OCI-LY1 (cell line): ENCODE data around the gene LIPT1.

Source experiments
- H2AFZ ChIP-seq: fragments of 200-600 bp; sonication (generic), shearing (Covaris generic); 2 replicates; pipeline ENCODE4 v1.6.0; 2014; ENCODE audit warnings: antibody characterized with exemption, mild to moderate bottlenecking, low read length
- H3F3A ChIP-seq: fragments of 200-600 bp; sonication (generic), shearing (Covaris generic); 2 replicates; pipeline ENCODE4 v1.6.0; 2014; ENCODE audit warnings: mild to moderate bottlenecking, antibody characterized with exemption, low read length, moderate library complexity; ENCODE audit not compliant: insufficient read depth
- H3K27ac ChIP-seq: fragments of 200-600 bp; sonication (generic); 2 replicates; pipeline ENCODE4 v1.5.1; 2014; ENCODE audit warnings: low read length, mixed run types, mild to moderate bottlenecking, low read depth; ENCODE audit not compliant: poor library complexity, severe bottlenecking
- H3K27me3 ChIP-seq: fragments of 200-600 bp; sonication (generic); 2 replicates; pipeline ENCODE4 v1.6.0; 2014; ENCODE audit warnings: antibody characterized with exemption, mild to moderate bottlenecking, low read length, moderate library complexity; ENCODE audit not compliant: insufficient read depth
- H3K36me3 ChIP-seq: fragments of 200-600 bp; sonication (generic); 2 replicates; pipeline ENCODE4 v1.6.1; 2014; ENCODE audit warnings: mild to moderate bottlenecking, antibody characterized with exemption, low read length, moderate library complexity, mixed read lengths; ENCODE audit not compliant: insufficient read depth
- H3K4me1 ChIP-seq: fragments of 200-600 bp; sonication (generic); 2 replicates; pipeline ENCODE4 v1.5.1; 2014; ENCODE audit warnings: mild to moderate bottlenecking, low read length, moderate library complexity; ENCODE audit not compliant: insufficient read depth, severe bottlenecking
- H3K4me2 ChIP-seq: fragments of 200-600 bp; sonication (generic), shearing (Covaris generic); 2 replicates; pipeline ENCODE4 v1.6.1; 2014; ENCODE audit warnings: low read length
- H3K4me3 ChIP-seq: fragments of 200-600 bp; sonication (generic); 2 replicates; pipeline ENCODE4 v1.5.1; 2014; ENCODE audit warnings: low read length, low read depth, mild to moderate bottlenecking, mixed read lengths; ENCODE audit not compliant: poor library complexity, severe bottlenecking
- H3K79me2 ChIP-seq: fragments of 200-600 bp; shearing (Covaris generic); 2 replicates; pipeline ENCODE4 v1.6.1; 2016; ENCODE audit warnings: mixed run types, low read length, mixed read lengths; ENCODE audit not compliant: insufficient read depth
- H3K9ac ChIP-seq: fragments of 200-600 bp; sonication (generic), shearing (Covaris generic); 2 replicates; pipeline ENCODE4 v1.6.1; 2014; ENCODE audit warnings: mild to moderate bottlenecking, low read length, mixed read lengths
- H3K9me2 ChIP-seq: fragments of 200-600 bp; sonication (generic), shearing (Covaris generic); 2 replicates; pipeline ENCODE4 v1.6.1; 2014; ENCODE audit warnings: low read depth, mild to moderate bottlenecking, low read length, mixed read lengths
- H3K9me3 ChIP-seq: fragments of 200-600 bp; shearing (Covaris generic); 2 replicates; pipeline ENCODE4 v1.6.1; 2014; ENCODE audit warnings: low read length, mixed read lengths
- H4K20me1 ChIP-seq: fragments of 200-600 bp; sonication (generic), shearing (Covaris generic); 2 replicates; pipeline ENCODE4 v1.6.0; 2016; ENCODE audit warnings: mild to moderate bottlenecking, low read length; ENCODE audit not compliant: insufficient read depth
- EZH2 ChIP-seq: fragments of 200-600 bp; sonication (generic), shearing (Covaris generic); IDR thresholded peaks from 2 replicates; pipeline ENCODE4 v1.8.0; 2017; ENCODE audit warnings: borderline replicate concordance, mixed run types, mild to moderate bottlenecking, antibody characterized with exemption, low read length, moderate library complexity, mixed read lengths
- TF ChIP-seq, protein P1 (sequence below): fragments of 200-600 bp; sonication (generic), shearing (Covaris generic); IDR thresholded peaks from 2 replicates; pipeline ENCODE4 v1.5.1; 2017; ENCODE audit warnings: mild to moderate bottlenecking, antibody characterized with exemption, low read length, moderate library complexity, mixed read lengths

LIPT1 gene

DNA sequence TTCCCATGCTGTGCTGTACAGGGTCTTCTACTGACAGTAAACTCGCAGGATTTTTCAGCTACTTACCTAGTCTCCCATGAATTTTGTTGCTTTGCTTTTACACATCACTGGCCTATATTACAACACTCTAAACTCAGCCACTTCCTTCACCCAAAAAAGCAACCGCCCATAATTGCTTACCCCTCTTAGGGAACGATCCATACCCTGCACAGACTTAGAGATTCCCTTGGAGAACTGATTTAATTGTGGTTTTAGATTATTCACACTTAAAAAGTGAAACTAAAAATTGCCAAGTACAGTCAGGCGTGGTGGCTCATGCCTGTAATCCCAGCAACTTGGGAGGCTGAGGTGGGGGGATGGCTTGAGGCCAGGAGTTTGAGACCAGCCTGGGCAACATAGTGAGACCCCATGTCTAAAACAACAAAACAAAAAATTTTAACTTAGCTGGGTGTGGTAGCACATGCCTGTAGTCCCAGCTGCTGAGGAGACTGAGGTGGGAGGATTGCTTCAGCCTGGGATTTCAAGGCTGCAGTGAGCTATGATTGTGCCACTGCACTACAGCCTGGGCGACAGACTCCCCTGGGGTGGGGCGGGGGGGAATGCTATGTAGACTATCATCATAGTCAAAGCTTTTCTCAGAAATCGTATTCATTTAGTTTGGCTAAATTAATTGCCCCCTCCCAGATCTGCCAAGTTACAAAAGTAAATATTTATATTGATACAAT lies 45.5 kb downstream of the LIPT1 start:
- Histone ChIP-seq H3K36me3 (peaks cover 24% of the 10 kb centered on the region), H3K27ac (no peak overlapping the region), H3K79me2 (no peaks in the 10 kb centered on the region), H3K4me2 (no peak overlapping the region), H3F3A (no peaks in the 10 kb centered on the region), H3K9ac (no peak overlapping the region), H3K27me3 (no peaks in the 10 kb centered on the region), H2AFZ (no peak overlapping the region), H3K4me3 (no peak overlapping the region), H3K9me3 (no peaks in the 10 kb centered on the region), H3K4me1 (no peaks in the 10 kb centered on the region), H3K9me2 (no peaks in the 10 kb centered on the region), H4K20me1 (no peaks in the 10 kb centered on the region)
- TF ChIP-seq, protein P1, sequence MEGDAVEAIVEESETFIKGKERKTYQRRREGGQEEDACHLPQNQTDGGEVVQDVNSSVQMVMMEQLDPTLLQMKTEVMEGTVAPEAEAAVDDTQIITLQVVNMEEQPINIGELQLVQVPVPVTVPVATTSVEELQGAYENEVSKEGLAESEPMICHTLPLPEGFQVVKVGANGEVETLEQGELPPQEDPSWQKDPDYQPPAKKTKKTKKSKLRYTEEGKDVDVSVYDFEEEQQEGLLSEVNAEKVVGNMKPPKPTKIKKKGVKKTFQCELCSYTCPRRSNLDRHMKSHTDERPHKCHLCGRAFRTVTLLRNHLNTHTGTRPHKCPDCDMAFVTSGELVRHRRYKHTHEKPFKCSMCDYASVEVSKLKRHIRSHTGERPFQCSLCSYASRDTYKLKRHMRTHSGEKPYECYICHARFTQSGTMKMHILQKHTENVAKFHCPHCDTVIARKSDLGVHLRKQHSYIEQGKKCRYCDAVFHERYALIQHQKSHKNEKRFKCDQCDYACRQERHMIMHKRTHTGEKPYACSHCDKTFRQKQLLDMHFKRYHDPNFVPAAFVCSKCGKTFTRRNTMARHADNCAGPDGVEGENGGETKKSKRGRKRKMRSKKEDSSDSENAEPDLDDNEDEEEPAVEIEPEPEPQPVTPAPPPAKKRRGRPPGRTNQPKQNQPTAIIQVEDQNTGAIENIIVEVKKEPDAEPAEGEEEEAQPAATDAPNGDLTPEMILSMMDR = no peak
- TF ChIP-seq EZH2 = no peak

DNA sequence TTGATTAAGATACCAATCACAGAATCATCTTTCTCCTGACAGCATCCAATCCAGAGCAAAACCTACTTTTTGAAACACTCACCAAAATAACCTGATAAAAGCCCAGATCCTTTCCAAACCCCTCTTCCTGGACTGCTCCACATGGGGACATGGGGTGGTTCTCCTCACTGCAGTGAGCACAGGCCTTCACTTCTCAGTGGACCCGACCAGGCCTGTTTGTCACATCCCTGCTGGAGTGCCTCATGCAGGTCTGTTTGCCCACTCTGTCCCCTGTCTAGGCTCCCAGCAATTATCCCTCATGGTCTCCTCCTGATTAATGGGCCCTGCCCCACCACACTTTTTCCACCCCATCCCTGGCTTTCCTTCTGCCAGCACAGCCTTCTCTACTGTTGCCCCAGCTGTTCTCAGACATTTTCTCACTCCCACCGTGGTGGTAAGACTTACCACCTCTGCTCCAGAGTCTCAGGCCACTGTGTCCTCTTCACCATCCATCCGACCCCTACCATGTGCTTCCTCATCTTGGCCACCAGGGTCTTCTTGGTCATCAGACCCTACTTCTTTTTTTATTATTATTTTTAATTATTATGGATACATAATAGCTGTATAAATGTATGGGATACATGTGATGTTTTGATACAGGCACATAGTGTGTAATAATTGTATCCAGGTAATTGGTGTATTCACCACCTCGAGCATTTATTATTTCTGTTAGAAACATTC lies 47.4 kb downstream of the LIPT1 start:
- H2AFZ ChIP-seq = no peak overlapping the region
- no peak overlapping the region for H3K27ac ChIP-seq
- H3K79me2 ChIP-seq = no peaks in the 10 kb centered on the region
- H3K4me2 ChIP-seq = no peak overlapping the region
- H3K9me2 ChIP-seq = no peaks in the 10 kb centered on the region
- peaks cover 6% of the 10 kb centered on the region for H3K36me3 ChIP-seq
- no peak overlapping the region for H3K9ac ChIP-seq
- H3K9me3 ChIP-seq = no peaks in the 10 kb centered on the region
- no peaks in the 10 kb centered on the region for H3K27me3 ChIP-seq
- TF ChIP-seq, protein P1 = no peak
- no peak for TF ChIP-seq EZH2
- no peaks in the 10 kb centered on the region for H4K20me1 ChIP-seq
- H3K4me3 ChIP-seq = no peak overlapping the region
- no peaks in the 10 kb centered on the region for H3F3A ChIP-seq
- H3K4me1 ChIP-seq = no peaks in the 10 kb centered on the region

DNA sequence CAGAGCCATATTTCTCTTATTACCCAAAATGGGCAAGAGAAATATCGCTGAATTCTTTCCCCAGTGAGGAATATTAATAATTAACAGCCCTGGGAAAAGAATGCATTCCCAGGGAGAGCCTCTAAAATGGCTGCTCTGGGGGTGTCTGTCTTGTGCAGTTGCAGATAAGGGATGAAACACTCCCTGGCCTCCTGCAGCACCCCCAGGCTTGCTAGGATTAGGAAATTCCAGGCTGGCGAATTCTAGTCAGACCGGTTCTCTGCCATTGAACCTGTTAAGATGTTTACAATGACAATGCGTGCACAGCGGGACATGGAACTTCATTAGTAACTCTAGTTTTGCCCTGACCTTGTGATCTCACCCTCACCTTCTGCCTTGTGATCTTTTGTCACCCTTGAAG lies 50.7 kb downstream of the LIPT1 start:
- Histone ChIP-seq H3K79me2 (no peaks in the 10 kb centered on the region), H3F3A (no peaks in the 10 kb centered on the region), H2AFZ (no peak overlapping the region), H4K20me1 (no peaks in the 10 kb centered on the region), H3K27me3 (no peaks in the 10 kb centered on the region), H3K4me2 (no peak overlapping the region), H3K4me1 (no peaks in the 10 kb centered on the region), H3K4me3 (no peak overlapping the region), H3K9me3 (no peaks in the 10 kb centered on the region), H3K36me3 (no peaks in the 10 kb centered on the region), H3K9ac (no peak overlapping the region), H3K9me2 (no peaks in the 10 kb centered on the region), H3K27ac (no peak overlapping the region)
- TF ChIP-seq, protein P1 = no peak
- TF ChIP-seq EZH2 = no peak
